ENCODE data around the gene ASCL2. TPM values are rescaled to one million over a fixed set of nuclear protein-coding genes. Genes with fewer than 3 reads are reported as not detected.

Gene ASCL2
- total and polyA plus RNA-seq, 2 donors = 1.6 to 2.5 TPM

DNA sequence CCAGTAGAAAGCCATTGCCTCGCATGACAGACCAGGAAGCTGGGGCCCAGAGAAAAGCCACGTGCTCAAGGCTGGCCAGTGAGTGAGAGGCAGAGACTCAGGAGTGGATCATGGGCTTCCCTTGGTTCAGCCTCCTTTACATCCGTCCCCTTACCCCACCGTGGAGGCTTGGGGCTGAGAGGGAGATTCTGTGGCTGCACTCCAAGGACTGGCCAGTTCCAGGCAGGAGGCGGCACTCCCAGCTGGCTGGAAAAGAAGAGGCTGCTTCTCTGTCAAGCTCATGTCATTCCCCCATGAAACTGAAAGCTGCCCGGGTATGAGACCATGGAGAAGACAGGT is 6.6 kb upstream of the ASCL2 start:
- H3K27me3 ChIP-seq (ENCODE audit: control insufficient read depth in 2 of 2, insufficient read depth in 1 of 2, low read length in 1 of 2) = peaks cover under 1 to 19% of the 10 kb centered on the region in 2 donors
- WGBS = 73% methylated on average over 6 of the region's 6 CpGs
- H3K9me3 ChIP-seq (ENCODE audit: control insufficient read depth in 2 of 2, insufficient read depth in 1 of 2, low read length in 1 of 2) = no peaks in the 10 kb centered on the region
- DNase-seq (ENCODE audit: low read depth in 6 of 9, low spot score in 9 of 9) = no peak
- H3K4me1 ChIP-seq (ENCODE audit: control insufficient read depth in 2 of 2, insufficient read depth in 2 of 2, low read length in 2 of 2) = no peaks in the 10 kb centered on the region
- no peak overlapping the region for H3K27ac ChIP-seq (ENCODE audit: low read depth in 1 of 2, low read length in 1 of 2)
- no peaks in the 10 kb centered on the region for H3K36me3 ChIP-seq (ENCODE audit: control insufficient read depth in 2 of 2, insufficient read depth in 2 of 2, low read length in 1 of 2)
- H3K4me3 ChIP-seq (ENCODE audit: low read length in 2 of 2) = no peak overlapping the region

DNA sequence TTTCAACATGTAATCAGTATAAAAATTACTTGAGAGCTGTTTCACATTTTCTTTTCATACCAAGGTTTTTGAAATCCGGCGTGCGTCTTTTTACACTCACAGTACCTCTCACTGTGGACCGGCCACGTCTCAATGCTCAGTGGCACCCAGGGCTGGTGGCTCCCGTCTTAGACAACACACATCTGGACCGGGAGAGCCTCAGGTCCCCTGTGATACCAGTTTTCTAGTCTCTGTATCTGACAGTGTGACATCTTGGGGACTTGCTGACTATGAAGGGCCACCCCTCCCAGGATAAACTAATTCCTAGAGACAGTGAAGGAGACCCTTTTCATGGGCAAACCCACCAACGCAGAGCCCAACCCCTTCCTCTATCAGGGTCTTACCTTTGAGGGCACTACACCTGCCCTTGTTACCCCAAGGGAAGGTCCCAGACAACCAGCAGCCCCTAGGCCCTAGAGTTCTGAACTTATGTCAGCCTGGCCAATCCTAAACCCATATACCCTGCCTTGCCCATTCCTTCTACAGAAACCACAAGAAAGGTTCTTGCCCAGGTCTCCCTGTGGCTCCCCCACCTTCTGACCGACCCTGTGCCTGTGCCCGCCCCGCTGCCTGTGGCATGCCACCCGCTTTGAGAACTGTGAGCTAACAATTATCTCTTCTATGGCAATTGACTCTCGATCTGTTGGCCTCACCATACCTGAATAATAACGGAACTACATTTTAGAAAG is 6.1 kb upstream of the ASCL2 start:
- 95% methylated on average over 14 of the region's 14 CpGs for WGBS
- peaks cover 6 to 25% of the 10 kb centered on the region in 2 donors for H3K27me3 ChIP-seq (ENCODE audit: control insufficient read depth in 2 of 2, insufficient read depth in 1 of 2, low read length in 1 of 2)
- no peak overlapping the region for H3K27ac ChIP-seq (ENCODE audit: low read depth in 1 of 2, low read length in 1 of 2)
- no peaks in the 10 kb centered on the region for H3K9me3 ChIP-seq (ENCODE audit: control insufficient read depth in 2 of 2, insufficient read depth in 1 of 2, low read length in 1 of 2)
- no peaks in the 10 kb centered on the region for H3K4me1 ChIP-seq (ENCODE audit: control insufficient read depth in 2 of 2, insufficient read depth in 2 of 2, low read length in 2 of 2)
- no peak overlapping the region for H3K4me3 ChIP-seq (ENCODE audit: low read length in 2 of 2)
- DNase-seq (ENCODE audit: low read depth in 6 of 9, low spot score in 9 of 9) = no peak
- no peaks in the 10 kb centered on the region for H3K36me3 ChIP-seq (ENCODE audit: control insufficient read depth in 2 of 2, insufficient read depth in 2 of 2, low read length in 1 of 2)

DNA sequence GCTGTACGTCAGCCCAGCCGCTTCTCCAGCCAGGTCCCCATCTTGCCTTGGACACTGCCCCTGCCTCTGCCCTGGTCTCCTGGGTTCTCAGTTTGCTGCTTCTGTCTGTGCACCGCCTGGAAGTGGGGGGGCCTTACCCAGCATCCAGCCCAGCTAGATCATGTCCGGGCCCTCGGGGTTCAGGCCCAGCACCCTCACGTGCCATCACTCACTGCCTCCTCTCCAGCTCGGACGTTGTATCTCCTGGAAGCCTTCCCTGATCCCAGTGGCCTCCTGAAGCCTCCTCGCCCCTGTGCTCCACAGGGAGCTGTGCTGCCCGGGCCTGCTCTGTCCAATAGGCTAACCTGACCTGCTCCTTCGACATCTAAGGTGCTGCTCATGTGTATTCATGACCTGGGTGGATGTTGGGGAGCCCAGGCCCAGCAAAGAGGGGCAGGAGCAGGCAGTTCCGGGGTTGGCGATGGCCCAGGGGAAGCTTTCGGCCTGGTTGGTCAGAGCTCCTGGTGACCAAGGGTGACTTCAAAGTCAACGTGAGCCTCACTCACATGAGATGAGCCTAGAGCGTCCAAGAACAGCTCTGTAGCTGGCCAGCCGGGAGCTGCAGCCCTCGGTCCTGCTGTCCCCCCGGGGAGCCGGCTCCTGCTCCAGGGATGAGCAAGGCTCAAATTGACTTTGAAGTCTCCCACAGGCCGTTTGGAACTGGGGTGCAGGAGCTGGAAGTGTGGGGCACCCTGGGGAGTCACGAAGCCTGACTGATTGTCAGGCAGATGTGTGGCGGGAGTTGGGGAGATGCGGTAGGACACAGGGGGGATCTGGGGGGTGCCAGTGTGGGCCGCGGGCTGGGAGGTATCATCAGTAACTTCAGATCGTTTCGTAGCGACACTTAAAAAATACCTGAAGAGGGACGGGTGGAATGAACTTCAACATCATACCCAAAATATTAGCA is 5.2 kb upstream of the ASCL2 start:
- H3K4me1 ChIP-seq (ENCODE audit: control insufficient read depth in 2 of 2, insufficient read depth in 2 of 2, low read length in 2 of 2) = peaks cover 0 to 1% of the 10 kb centered on the region in 2 donors
- no peak overlapping the region for H3K27ac ChIP-seq (ENCODE audit: low read depth in 1 of 2, low read length in 1 of 2)
- 96% methylated on average over 30 of the region's 30 CpGs for WGBS
- H3K9me3 ChIP-seq (ENCODE audit: control insufficient read depth in 2 of 2, insufficient read depth in 1 of 2, low read length in 1 of 2) = no peaks in the 10 kb centered on the region
- peaks cover 15 to 33% of the 10 kb centered on the region in 2 donors for H3K27me3 ChIP-seq (ENCODE audit: control insufficient read depth in 2 of 2, insufficient read depth in 1 of 2, low read length in 1 of 2)
- H3K36me3 ChIP-seq (ENCODE audit: control insufficient read depth in 2 of 2, insufficient read depth in 2 of 2, low read length in 1 of 2) = no peaks in the 10 kb centered on the region
- DNase-seq (ENCODE audit: low read depth in 6 of 9, low spot score in 9 of 9) = no peak
- no peak overlapping the region for H3K4me3 ChIP-seq (ENCODE audit: low read length in 2 of 2)

DNA sequence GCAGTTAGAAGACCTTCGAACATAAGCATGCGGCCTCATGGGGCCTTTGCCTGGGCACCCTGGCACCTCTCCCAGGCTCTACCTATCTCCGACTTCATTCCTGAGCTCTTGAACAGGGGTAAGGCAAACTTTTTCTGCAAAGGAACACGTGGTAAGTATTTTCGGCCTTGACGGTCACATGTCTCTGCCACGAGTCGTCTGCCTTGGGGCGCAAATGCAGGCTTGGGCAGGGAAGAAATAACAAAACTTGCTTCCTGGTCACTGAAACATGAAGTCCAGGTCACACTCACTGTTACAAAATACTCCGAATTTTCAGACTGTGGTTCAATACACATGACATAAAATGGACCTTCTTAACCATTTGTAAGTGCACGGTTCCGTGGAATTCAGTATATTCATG is 3.4 kb upstream of the ASCL2 start:
- no peak for DNase-seq (ENCODE audit: low read depth in 6 of 9, low spot score in 9 of 9)
- peaks cover 3 to 6% of the 10 kb centered on the region in 2 donors for H3K4me1 ChIP-seq (ENCODE audit: control insufficient read depth in 2 of 2, insufficient read depth in 2 of 2, low read length in 2 of 2)
- H3K27me3 ChIP-seq (ENCODE audit: control insufficient read depth in 2 of 2, insufficient read depth in 1 of 2, low read length in 1 of 2) = peaks cover 33 to 51% of the 10 kb centered on the region in 2 donors
- H3K9me3 ChIP-seq (ENCODE audit: control insufficient read depth in 2 of 2, insufficient read depth in 1 of 2, low read length in 1 of 2) = no peaks in the 10 kb centered on the region
- H3K27ac ChIP-seq (ENCODE audit: low read depth in 1 of 2, low read length in 1 of 2) = no peak overlapping the region
- 92% methylated on average over 12 of the region's 12 CpGs for WGBS
- no peaks in the 10 kb centered on the region for H3K36me3 ChIP-seq (ENCODE audit: control insufficient read depth in 2 of 2, insufficient read depth in 2 of 2, low read length in 1 of 2)
- no peak overlapping the region for H3K4me3 ChIP-seq (ENCODE audit: low read length in 2 of 2)

DNA sequence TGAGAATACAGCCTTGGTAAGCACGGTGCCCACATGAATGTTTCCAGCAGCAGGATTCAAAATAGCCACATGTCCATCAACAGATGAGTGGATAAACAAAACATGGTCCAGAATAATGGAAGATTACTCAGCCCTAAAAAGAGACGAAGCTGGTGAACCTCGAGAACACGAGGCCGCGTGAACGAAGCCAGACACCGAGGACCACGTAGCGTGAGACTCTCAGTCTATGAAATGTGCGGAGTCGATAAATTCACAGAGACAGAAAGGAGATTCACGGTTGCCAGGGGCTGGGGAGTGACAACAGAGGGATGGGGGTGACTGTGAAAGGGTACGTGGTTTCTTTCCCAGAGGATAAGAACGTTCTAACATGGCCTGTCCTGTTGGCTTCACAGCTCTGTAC is 2.9 kb upstream of the ASCL2 start:
- H3K4me3 ChIP-seq (ENCODE audit: low read length in 2 of 2) = no peak overlapping the region
- DNase-seq (ENCODE audit: low read depth in 6 of 9, low spot score in 9 of 9) = no peak
- H3K4me1 ChIP-seq (ENCODE audit: control insufficient read depth in 2 of 2, insufficient read depth in 2 of 2, low read length in 2 of 2) = peaks cover 3 to 8% of the 10 kb centered on the region in 2 donors
- no peak overlapping the region for H3K27ac ChIP-seq (ENCODE audit: low read depth in 1 of 2, low read length in 1 of 2)
- no peaks in the 10 kb centered on the region for H3K36me3 ChIP-seq (ENCODE audit: control insufficient read depth in 2 of 2, insufficient read depth in 2 of 2, low read length in 1 of 2)
- peaks cover 38 to 56% of the 10 kb centered on the region in 2 donors for H3K27me3 ChIP-seq (ENCODE audit: control insufficient read depth in 2 of 2, insufficient read depth in 1 of 2, low read length in 1 of 2)
- H3K9me3 ChIP-seq (ENCODE audit: control insufficient read depth in 2 of 2, insufficient read depth in 1 of 2, low read length in 1 of 2) = no peaks in the 10 kb centered on the region
- WGBS = 90% methylated on average over 15 of the region's 15 CpGs

DNA sequence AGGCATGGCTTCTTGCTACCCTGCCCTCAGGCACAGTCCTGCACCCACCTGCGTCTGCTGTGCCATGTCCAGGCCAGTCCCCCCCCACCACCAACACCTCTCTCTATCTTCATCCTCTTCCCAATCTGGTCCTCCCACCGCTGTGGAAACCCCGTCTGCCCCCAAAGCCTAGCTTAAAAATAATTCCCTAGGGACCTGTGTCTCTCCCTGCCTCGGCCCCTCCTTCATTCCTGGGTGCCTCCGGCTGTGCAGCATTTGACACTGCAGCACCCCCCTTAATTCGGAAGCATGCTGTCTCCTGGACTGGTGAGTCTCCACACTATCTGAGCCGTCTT is 2.5 kb upstream of the ASCL2 start:
- no peak overlapping the region for H3K27ac ChIP-seq (ENCODE audit: low read depth in 1 of 2, low read length in 1 of 2)
- no peaks in the 10 kb centered on the region for H3K9me3 ChIP-seq (ENCODE audit: control insufficient read depth in 2 of 2, insufficient read depth in 1 of 2, low read length in 1 of 2)
- no peaks in the 10 kb centered on the region for H3K36me3 ChIP-seq (ENCODE audit: control insufficient read depth in 2 of 2, insufficient read depth in 2 of 2, low read length in 1 of 2)
- DNase-seq (ENCODE audit: low read depth in 6 of 9, low spot score in 9 of 9) = no peak
- H3K4me3 ChIP-seq (ENCODE audit: low read length in 2 of 2) = no peak overlapping the region
- WGBS = 88% methylated on average over 7 of the region's 7 CpGs
- H3K27me3 ChIP-seq (ENCODE audit: control insufficient read depth in 2 of 2, insufficient read depth in 1 of 2, low read length in 1 of 2) = peaks cover 42 to 58% of the 10 kb centered on the region in 2 donors
- peaks cover 3 to 8% of the 10 kb centered on the region in 2 donors for H3K4me1 ChIP-seq (ENCODE audit: control insufficient read depth in 2 of 2, insufficient read depth in 2 of 2, low read length in 2 of 2)

DNA sequence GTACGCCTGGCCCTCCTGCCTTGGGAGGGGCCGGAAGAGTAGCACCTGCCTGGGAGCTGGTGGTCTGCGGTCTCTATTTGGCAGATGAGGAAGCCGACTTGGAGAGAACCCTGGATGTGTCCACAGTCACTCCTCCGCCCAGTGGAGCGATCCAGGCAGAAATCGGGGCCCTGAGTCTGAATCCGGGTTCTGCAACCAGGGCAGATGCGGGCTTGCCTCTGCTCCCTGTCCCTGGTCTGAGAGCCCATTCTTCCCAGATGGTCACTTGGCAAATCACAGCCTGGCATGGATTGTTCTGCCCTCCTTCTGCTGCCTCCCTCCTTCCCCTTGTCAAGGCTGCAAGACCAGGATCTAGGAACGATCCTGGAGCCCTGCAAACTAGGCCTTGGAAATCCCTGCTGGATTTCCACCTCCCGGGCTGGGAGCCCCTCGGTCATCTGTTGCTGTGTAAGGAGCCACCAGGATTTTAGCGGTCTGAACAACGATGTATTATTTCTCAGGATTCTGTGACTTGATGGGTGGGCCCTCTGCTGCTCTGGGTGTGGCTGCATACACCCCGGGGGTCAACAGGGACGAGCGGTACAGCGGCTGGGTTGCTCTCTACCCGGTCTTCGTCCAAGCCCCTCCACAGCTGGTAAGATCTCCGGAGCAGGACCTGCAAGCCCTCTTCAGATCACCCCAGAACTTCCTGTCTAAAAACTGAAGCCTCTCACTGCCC is 2.0 kb upstream of the ASCL2 start:
- H3K9me3 ChIP-seq (ENCODE audit: control insufficient read depth in 2 of 2, insufficient read depth in 1 of 2, low read length in 1 of 2) = no peaks in the 10 kb centered on the region
- no peak for DNase-seq (ENCODE audit: low read depth in 6 of 9, low spot score in 9 of 9)
- H3K27ac ChIP-seq (ENCODE audit: low read depth in 1 of 2, low read length in 1 of 2) = no peak overlapping the region
- WGBS = 78% methylated on average over 21 of the region's 21 CpGs
- H3K4me3 ChIP-seq (ENCODE audit: low read length in 2 of 2) = no peak overlapping the region
- peaks cover 47 to 62% of the 10 kb centered on the region in 2 donors for H3K27me3 ChIP-seq (ENCODE audit: control insufficient read depth in 2 of 2, insufficient read depth in 1 of 2, low read length in 1 of 2)
- H3K36me3 ChIP-seq (ENCODE audit: control insufficient read depth in 2 of 2, insufficient read depth in 2 of 2, low read length in 1 of 2) = no peaks in the 10 kb centered on the region
- H3K4me1 ChIP-seq (ENCODE audit: control insufficient read depth in 2 of 2, insufficient read depth in 2 of 2, low read length in 2 of 2) = peaks cover 3 to 8% of the 10 kb centered on the region in 2 donors

DNA sequence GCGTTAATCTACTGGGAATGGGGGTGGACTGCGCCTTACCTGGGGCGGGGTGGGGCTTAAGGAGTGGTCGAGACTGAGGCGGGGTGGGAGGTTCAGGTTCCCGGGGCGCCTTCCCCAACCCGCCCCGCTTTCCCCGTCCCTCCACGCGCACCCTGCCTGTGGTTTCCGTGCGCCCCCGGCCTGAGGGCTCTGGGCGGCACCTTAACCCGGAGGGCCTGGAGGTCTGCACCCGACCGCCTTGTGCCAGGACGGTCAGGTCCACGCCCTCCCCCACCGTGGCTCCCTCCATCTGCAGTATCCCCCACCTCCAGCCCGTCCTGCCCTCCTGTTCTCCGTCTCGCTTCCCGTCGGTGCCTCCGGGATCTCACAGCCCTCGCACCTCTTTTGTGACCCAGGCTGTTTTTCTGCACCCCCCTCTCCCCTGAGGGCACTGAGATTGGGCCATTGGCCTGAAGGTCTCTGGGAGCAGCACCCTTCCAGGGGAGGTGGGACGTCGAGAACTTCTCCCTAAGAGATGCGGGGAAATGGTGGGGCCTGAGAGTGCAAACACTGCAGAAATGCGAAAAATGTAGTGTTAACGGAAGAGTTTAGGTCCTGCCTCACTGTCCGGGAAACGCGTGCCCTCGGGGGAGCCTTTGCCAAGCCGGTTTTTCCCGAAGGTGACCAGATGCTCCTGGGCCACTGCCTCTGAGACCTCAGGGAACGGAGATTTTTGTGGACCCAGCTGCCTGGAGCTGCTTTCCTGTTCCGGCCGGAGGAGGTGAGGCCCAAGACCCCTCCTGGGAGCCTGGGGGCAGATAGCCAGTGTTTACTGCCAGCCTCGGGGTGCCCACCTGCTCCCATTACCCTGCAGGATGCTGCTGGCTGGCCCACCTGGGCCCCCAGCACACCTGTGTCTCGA is 1.2 kb upstream of the ASCL2 start:
- Histone ChIP-seq H3K4me1 (ENCODE audit: control insufficient read depth in 2 of 2, insufficient read depth in 2 of 2, low read length in 2 of 2) (peaks cover 3 to 10% of the 10 kb centered on the region in 2 donors), H3K4me3 (ENCODE audit: low read length in 2 of 2) (peak overlapping the region in 1 of 2 donors; percentile 11), H3K27me3 (ENCODE audit: control insufficient read depth in 2 of 2, insufficient read depth in 1 of 2, low read length in 1 of 2) (peaks cover 48 to 70% of the 10 kb centered on the region in 2 donors), H3K9me3 (ENCODE audit: control insufficient read depth in 2 of 2, insufficient read depth in 1 of 2, low read length in 1 of 2) (no peaks in the 10 kb centered on the region), H3K36me3 (ENCODE audit: control insufficient read depth in 2 of 2, insufficient read depth in 2 of 2, low read length in 1 of 2) (no peaks in the 10 kb centered on the region), H3K27ac (ENCODE audit: low read depth in 1 of 2, low read length in 1 of 2) (no peak overlapping the region)
- 35% methylated on average over 45 of the region's 45 CpGs for WGBS
- no peak for DNase-seq (ENCODE audit: low read depth in 6 of 9, low spot score in 9 of 9)
